HCT116 (cell line): ENCODE data around the gene APOD. TPM values are rescaled to one million over a fixed set of nuclear protein-coding genes. Genes with fewer than 3 reads are reported as not detected.

Experiments
- ATAC-seq: fragments of 200-7000 bp; cut with Tn5 transposase; 2 replicates; pipeline ENCODE4 v1.9.1; 2020; ENCODE audit warnings: mild to moderate bottlenecking, moderate library complexity
- BruUV-seq: library from RNA; stranded (reverse); fragments of 400-500 nt; replicated peaks from 2 replicates; lab custom pipeline; 2021; lab: Mats Ljungman, UMichigan
- CTCF ChIA-PET: fragments of 300-600 bp; sonication (Branson Sonifier 250); formaldehyde crosslinking; loops from one replicate; lab custom pipeline; 2021; ENCODE audit warnings: antibody characterized with exemption; lab: Charles Lee
- POLR2A ChIA-PET: fragments of 300-600, 350-600 bp; sonication (Branson Sonifier 250); formaldehyde crosslinking; loops from one replicate; lab custom pipeline; 2021; ENCODE audit warnings: antibody characterized with exemption; lab: Charles Lee
- RAD21 ChIA-PET, 2 experiments: fragments of 300-600 bp; sonication (Branson Sonifier 250); formaldehyde crosslinking; loops; one replicate each; lab custom pipeline; 2023; ENCODE audit warnings: low total read pairs in 2 of 2; ENCODE audit not compliant: uncharacterized antibody in 2 of 2, unreplicated experiment in 2 of 2, low non-redundant PET in 1 of 2; lab: Charles Lee
- DNase-seq: peaks from one replicate; pipeline ENCODE4 v3.0.0-alpha.2; 2010; ENCODE audit warnings: low read depth, low spot score
- H2AFZ ChIP-seq: fragments of 200-600 bp; shearing (Covaris generic), sonication (generic); 2 replicates; pipeline ENCODE4 v1.6.1; 2017; ENCODE audit warnings: low read depth, mixed run types, mixed read lengths, antibody characterized with exemption, low read length; ENCODE audit not compliant: poor library complexity, severe bottlenecking
- H3K27ac ChIP-seq: 2 replicates; pipeline ENCODE4 v1.5.1; 2012; ENCODE audit warnings: low read depth, low read length
- H3K27me3 ChIP-seq: fragments of 200-600 bp; sonication (generic); 2 replicates; pipeline ENCODE4 v1.6.1; 2016; ENCODE audit warnings: mixed run types, low read length, mixed read lengths; ENCODE audit not compliant: insufficient read depth
- H3K36me3 ChIP-seq, 2 experiments: fragments of 200-500 bp in 1 of 2; fragments of 200-600 bp in 1 of 2; sonication (Bioruptor generic) in 1 of 2; sonication (generic) in 1 of 2; 2 replicates each; pipeline versions ENCODE4 v1.5.1 to v1.6.1; 2014 to 2016; ENCODE audit warnings: low read length in 2 of 2, inconsistent platforms in 1 of 2, mixed read lengths in 1 of 2, mixed run types in 1 of 2; ENCODE audit not compliant: insufficient read depth in 2 of 2, control insufficient read depth in 1 of 2
- H3K4me1 ChIP-seq, 2 experiments: fragments of 200-600 bp in 1 of 2; sonication (generic) in 1 of 2; 2 replicates each; pipeline versions ENCODE4 v1.5.1 to v1.6.1; 2012 to 2017; ENCODE audit warnings: low read length in 2 of 2, inconsistent platforms in 1 of 2, mild to moderate bottlenecking in 1 of 2, mixed read lengths in 1 of 2, mixed run types in 1 of 2, moderate library complexity in 1 of 2; ENCODE audit not compliant: insufficient read depth in 2 of 2, control insufficient read depth in 1 of 2
- H3K4me2 ChIP-seq: fragments of 200-600 bp; sonication (generic); 2 replicates; pipeline ENCODE4 v1.6.1; 2017; ENCODE audit warnings: mixed run types, low read length, mixed read lengths
- H3K4me3 ChIP-seq, 2 experiments: fragments of 200-600 bp in 1 of 2; sonication (generic) in 1 of 2; replicated peaks in 1 of 2; 2 replicates each; pipeline ENCODE4 v1.5.1; 2011 to 2016; ENCODE audit warnings: low read length in 2 of 2, control low read depth in 1 of 2, low read depth in 1 of 2, mild to moderate bottlenecking in 1 of 2, mixed read lengths in 1 of 2, mixed run types in 1 of 2
- H3K79me2 ChIP-seq: fragments of 200-600 bp; sonication (generic); 2 replicates; pipeline ENCODE4 v1.6.1; 2017; ENCODE audit warnings: mild to moderate bottlenecking, mixed run types, low read length, moderate library complexity, mixed read lengths; ENCODE audit not compliant: insufficient read depth
- H3K9ac ChIP-seq: fragments of 200-600 bp; sonication (generic); 2 replicates; pipeline ENCODE4 v1.6.1; 2016; ENCODE audit warnings: low read length, mixed read lengths
- H3K9me2 ChIP-seq: fragments of 200-600 bp; sonication (generic), shearing (Covaris generic); 2 replicates; pipeline ENCODE4 v1.6.1; 2017; ENCODE audit warnings: mixed run types, mild to moderate bottlenecking, moderate library complexity; ENCODE audit not compliant: insufficient read depth
- H3K9me3 ChIP-seq, 2 experiments: fragments of 200-500 bp in 1 of 2; fragments of 200-600 bp in 1 of 2; sonication (Bioruptor generic) in 1 of 2; sonication (generic) in 1 of 2; 2 replicates each; pipeline ENCODE4 v1.6.1; 2014 to 2017; ENCODE audit warnings: low read length in 2 of 2, mixed read lengths in 2 of 2, inconsistent platforms in 1 of 2, low read depth in 1 of 2, mild to moderate bottlenecking in 1 of 2, mixed run types in 1 of 2, moderate library complexity in 1 of 2; ENCODE audit not compliant: control insufficient read depth in 1 of 2, insufficient read depth in 1 of 2
- H4K20me1 ChIP-seq: fragments of 200-600 bp; sonication (generic), shearing (Covaris generic); 2 replicates; pipeline ENCODE4 v1.6.1; 2017; ENCODE audit warnings: mixed run types, mild to moderate bottlenecking, moderate library complexity; ENCODE audit not compliant: insufficient read depth
- CBX3 ChIP-seq: IDR thresholded peaks from 2 replicates; pipeline ENCODE4 v1.6.1; 2012; ENCODE audit warnings: low read depth
- CEBPB ChIP-seq: IDR thresholded peaks from 2 replicates; pipeline ENCODE4 v1.6.1; 2012; ENCODE audit warnings: low read depth
- ELF1 ChIP-seq: IDR thresholded peaks from 2 replicates; pipeline ENCODE4 v1.6.1; 2012; ENCODE audit warnings: low read depth, borderline replicate concordance
- POLR2A ChIP-seq: IDR thresholded peaks from 2 replicates; pipeline ENCODE4 v1.7.0; 2011; ENCODE audit warnings: borderline replicate concordance; ENCODE audit not compliant: insufficient read depth, insufficient read length; ENCODE audit errors: extremely low read depth
- SIN3A ChIP-seq: IDR thresholded peaks from 2 replicates; pipeline ENCODE4 v1.6.1; 2012; ENCODE audit warnings: low read depth
- SP1 ChIP-seq: IDR thresholded peaks from 2 replicates; pipeline ENCODE4 v1.6.1; 2012; ENCODE audit warnings: low read depth
- SRF ChIP-seq: IDR thresholded peaks from 2 replicates; pipeline ENCODE4 v1.6.1; 2012; ENCODE audit warnings: low read depth
- TCF7L2 ChIP-seq: IDR thresholded peaks from 2 replicates; pipeline ENCODE4 v1.7.0; 2011; ENCODE audit warnings: borderline replicate concordance, inconsistent platforms; ENCODE audit not compliant: insufficient read depth, insufficient read length; ENCODE audit errors: extremely low read depth
- ZNF274 ChIP-seq: fragments of 200-500 bp; sonication (Bioruptor generic); IDR thresholded peaks from 2 replicates; pipeline ENCODE4 v1.6.1; 2014; ENCODE audit warnings: mild to moderate bottlenecking, low read depth, low read length, inconsistent platforms
- intact Hi-C: fragments of 100-400 bp; cut with micrococcal nuclease; formaldehyde crosslinking; loops from 2 replicates; pipeline ENCODE4 v1.10.0; 2022
- total RNA-seq: library from RNA; stranded (reverse); gene quantifications from one replicate; pipeline ENCODE4 v1.2.1, GENCODE V29; 2021; ENCODE audit not compliant: unreplicated experiment
- TF ChIP-seq, protein P1 (sequence below): IDR thresholded peaks from 2 replicates; pipeline ENCODE4 v1.6.1; 2012; ENCODE audit warnings: low read depth
- TF ChIP-seq, protein P2 (sequence below): IDR thresholded peaks from 2 replicates; pipeline ENCODE4 v1.6.1; 2012

The APOD gene
- total RNA-seq, 1 experiment from 2014 or later, result 0.76 TPM

DNA sequence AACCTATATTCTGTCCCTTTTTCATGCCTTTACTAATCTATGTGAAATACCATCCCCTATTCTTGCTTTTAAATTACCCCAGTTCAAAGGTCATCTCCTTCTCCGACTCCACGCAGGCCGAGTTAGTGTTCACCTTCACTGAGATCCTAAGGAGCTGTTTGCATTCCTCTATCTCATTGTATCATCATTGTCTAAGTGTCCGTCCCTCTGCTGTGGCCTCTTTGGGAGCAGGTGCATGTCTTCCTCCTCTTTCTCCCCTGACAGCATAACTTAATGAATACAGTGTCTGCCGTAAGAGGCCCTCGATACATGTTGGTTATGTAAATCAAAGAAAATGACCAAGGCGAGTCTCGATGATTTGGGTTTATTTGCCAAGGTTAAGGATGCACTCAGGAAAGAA lies 35.7 kb downstream of the APOD start:
- ATAC-seq (no peak), DNase-seq (no peak)
- BruUV-seq, result no TSS peak
- CTCF ChIA-PET, result no interaction called here
- POLR2A ChIA-PET, result no interaction called here
- Histone ChIP-seq H3K9ac (no peak overlapping the region), H3K9me2 (no peaks in the 10 kb centered on the region), H3K27me3 (no peaks in the 10 kb centered on the region), H3K4me3 (no peak overlapping the region), H4K20me1 (no peaks in the 10 kb centered on the region), H2AFZ (no peak overlapping the region), H3K27ac (no peak overlapping the region), H3K9me3 (no peaks in the 10 kb centered on the region), H3K4me2 (no peak overlapping the region), H3K36me3 (no peaks in the 10 kb centered on the region), H3K4me1 (peaks cover 19 to 37% of the 10 kb centered on the region in 2 experiments), H3K79me2 (no peaks in the 10 kb centered on the region)
- intact Hi-C loops, result no loop called here
- RAD21 ChIA-PET, result no interaction called here
- no peak for TF ChIP-seq TCF7L2
- TF ChIP-seq ZNF274, result no peak
- no peak for TF ChIP-seq CEBPB
- no peak for TF ChIP-seq POLR2A
- TF ChIP-seq, protein P1, sequence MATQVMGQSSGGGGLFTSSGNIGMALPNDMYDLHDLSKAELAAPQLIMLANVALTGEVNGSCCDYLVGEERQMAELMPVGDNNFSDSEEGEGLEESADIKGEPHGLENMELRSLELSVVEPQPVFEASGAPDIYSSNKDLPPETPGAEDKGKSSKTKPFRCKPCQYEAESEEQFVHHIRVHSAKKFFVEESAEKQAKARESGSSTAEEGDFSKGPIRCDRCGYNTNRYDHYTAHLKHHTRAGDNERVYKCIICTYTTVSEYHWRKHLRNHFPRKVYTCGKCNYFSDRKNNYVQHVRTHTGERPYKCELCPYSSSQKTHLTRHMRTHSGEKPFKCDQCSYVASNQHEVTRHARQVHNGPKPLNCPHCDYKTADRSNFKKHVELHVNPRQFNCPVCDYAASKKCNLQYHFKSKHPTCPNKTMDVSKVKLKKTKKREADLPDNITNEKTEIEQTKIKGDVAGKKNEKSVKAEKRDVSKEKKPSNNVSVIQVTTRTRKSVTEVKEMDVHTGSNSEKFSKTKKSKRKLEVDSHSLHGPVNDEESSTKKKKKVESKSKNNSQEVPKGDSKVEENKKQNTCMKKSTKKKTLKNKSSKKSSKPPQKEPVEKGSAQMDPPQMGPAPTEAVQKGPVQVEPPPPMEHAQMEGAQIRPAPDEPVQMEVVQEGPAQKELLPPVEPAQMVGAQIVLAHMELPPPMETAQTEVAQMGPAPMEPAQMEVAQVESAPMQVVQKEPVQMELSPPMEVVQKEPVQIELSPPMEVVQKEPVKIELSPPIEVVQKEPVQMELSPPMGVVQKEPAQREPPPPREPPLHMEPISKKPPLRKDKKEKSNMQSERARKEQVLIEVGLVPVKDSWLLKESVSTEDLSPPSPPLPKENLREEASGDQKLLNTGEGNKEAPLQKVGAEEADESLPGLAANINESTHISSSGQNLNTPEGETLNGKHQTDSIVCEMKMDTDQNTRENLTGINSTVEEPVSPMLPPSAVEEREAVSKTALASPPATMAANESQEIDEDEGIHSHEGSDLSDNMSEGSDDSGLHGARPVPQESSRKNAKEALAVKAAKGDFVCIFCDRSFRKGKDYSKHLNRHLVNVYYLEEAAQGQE, result no peak
- no peak for TF ChIP-seq SP1
- TF ChIP-seq SIN3A, result no peak
- TF ChIP-seq SRF, result no peak
- no peak for TF ChIP-seq CBX3
- no peak for TF ChIP-seq ELF1
- TF ChIP-seq, protein P2, sequence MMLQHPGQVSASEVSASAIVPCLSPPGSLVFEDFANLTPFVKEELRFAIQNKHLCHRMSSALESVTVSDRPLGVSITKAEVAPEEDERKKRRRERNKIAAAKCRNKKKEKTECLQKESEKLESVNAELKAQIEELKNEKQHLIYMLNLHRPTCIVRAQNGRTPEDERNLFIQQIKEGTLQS, result no peak
